ENCODE data around the gene TSC22D1.

DNA sequence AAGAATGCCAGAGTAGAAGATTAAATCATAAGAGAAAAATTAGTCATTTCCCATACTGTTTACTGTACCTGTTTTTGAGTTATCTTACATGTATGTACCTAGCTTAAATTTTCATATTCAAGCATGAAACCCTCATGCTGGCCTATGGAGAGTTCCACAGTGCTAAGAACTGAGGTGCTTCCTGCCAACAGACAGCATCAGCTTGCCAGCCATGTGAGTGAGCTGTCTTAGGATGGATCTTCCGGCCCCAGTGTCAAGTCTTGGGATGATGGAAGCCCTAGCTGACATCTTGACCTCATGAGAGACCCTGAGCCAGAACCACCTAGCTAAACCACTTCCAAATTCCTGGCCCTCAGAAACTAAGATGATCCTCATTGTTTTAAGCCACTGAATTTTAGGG lies 112.4 kb downstream of the TSC22D1 start:
- TF ChIP-seq EP300 (conservative IDR thresholded peaks at IDR 0.05; ENCODE audit: poor library complexity, severe bottlenecking): no peak
- TF ChIP-seq, protein P1, sequence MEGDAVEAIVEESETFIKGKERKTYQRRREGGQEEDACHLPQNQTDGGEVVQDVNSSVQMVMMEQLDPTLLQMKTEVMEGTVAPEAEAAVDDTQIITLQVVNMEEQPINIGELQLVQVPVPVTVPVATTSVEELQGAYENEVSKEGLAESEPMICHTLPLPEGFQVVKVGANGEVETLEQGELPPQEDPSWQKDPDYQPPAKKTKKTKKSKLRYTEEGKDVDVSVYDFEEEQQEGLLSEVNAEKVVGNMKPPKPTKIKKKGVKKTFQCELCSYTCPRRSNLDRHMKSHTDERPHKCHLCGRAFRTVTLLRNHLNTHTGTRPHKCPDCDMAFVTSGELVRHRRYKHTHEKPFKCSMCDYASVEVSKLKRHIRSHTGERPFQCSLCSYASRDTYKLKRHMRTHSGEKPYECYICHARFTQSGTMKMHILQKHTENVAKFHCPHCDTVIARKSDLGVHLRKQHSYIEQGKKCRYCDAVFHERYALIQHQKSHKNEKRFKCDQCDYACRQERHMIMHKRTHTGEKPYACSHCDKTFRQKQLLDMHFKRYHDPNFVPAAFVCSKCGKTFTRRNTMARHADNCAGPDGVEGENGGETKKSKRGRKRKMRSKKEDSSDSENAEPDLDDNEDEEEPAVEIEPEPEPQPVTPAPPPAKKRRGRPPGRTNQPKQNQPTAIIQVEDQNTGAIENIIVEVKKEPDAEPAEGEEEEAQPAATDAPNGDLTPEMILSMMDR (IDR thresholded peaks at IDR 0.05; ENCODE audit: poor library complexity, severe bottlenecking): no peak
- TF ChIP-seq EZH2 (IDR thresholded peaks at IDR 0.05; ENCODE audit: borderline replicate concordance, insufficient read depth, low read length, poor library complexity, severe bottlenecking): no peak

Measured in neural cell (in vitro differentiated cells).